Suppressor macrophage (primary cell): ENCODE measurements around the gene CPEB1.
"Not testable (repeated sequence)": the region's sequence is repeated elsewhere in the genome, so short reads cannot be mapped to it uniquely, and the experiment has no call there.

ENCODE experiments used
- DNase-seq, 4 experiments: peaks; one replicate each; pipeline ENCODE4 v3.0.0-alpha.2; 2020 to 2022

The CPEB1 gene

DNA sequence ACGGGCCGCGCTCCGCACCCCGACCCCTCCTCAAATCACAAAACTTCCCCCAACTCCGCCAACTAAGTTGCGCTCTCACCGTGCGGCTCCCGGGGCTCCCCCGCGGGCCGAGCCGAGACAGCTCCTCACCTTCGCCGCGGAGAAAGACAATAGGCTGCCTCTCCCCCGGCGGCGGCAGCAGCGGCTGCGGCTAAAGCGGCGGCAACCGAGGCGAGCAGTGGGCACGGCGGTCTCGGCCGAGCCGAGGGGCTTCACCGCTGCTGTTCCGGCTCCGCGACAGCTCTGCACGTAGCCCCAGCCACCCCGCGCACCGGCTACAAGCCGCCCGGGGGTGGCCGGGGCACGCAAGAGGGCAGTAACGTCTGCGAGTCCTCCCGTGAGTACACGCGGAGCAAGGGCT lies 133.6 kb downstream of the CPEB1 start:
- DNase-seq: not testable (repeated sequence)

DNA sequence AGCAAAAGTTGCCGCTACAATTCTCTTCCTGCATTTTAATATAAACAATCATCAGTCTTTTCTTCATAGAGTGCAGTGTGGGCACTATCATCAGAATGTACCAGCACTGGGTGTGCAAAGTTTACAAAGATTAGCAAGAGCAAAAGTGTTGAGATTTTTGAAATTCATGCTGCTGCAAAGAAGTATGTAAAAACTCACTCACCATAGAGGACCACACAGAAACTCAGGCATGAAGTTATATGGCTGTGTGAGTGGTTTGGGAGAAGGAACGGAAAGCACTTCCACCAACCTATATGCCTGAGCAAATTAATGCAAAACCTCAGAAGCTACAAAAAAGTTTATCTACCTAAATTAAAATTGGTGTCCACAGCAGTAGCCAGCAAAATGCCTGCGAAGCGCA lies 139.5 kb downstream of the CPEB1 start:
- DNase-seq: not testable (repeated sequence)

DNA sequence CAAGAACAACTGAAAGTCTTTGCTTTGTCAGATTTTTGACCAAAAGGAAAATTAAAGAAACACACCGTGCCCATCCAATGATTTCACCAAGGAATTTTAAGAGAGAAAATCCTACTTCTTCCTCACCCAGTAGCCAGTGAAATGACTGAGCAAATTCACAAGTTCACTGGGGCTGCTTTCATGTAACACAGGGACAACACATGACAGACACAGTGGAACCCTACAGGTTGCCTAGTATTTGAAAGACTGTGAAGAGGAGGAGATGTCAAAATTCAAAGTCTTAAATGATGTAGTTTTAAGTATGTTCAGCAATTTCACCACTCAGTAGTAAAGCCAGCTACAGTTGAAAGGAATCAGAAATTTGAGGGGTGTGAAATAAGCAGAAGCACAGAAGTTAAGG lies 140.1 kb downstream of the CPEB1 start:
- DNase-seq: not testable (repeated sequence)

DNA sequence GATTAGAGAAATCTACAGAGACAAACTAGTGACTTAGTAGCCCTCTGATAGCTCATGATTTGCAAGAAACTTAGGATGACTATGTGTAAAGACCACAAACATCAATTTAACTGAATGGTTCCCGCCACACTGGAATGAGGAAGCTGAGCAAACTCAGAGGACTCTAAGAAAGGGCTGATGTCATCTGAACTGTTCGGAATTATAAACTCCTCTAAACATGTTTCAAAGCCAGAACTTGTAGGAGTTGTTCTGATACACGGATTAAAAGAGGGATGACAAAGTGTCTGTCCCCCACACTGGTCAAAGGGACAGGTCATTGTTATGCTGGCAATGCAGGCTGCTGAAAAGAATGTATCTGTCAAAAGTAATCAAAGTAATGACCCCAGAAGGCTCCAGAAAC lies 141.3 kb downstream of the CPEB1 start:
- DNase-seq: not testable (repeated sequence)

DNA sequence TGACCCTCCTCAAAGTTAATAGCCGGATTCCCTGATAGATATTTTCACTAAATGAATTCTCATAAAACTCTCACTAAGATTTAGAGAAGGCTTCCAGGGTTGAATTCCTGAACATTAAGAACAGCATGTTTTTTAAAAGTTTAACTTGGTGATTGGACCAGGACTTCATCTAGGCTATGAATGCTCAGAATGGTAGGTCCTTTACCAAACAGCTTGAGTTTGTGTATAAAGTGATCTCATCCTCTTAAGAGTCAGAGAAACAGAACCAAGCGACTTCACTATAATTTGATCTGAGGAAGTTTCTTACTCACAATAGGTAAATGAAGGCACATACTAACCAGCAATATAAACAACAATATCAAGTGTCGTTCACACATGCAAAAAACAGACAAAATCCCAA lies 143.1 kb downstream of the CPEB1 start:
- not testable (repeated sequence) for DNase-seq

DNA sequence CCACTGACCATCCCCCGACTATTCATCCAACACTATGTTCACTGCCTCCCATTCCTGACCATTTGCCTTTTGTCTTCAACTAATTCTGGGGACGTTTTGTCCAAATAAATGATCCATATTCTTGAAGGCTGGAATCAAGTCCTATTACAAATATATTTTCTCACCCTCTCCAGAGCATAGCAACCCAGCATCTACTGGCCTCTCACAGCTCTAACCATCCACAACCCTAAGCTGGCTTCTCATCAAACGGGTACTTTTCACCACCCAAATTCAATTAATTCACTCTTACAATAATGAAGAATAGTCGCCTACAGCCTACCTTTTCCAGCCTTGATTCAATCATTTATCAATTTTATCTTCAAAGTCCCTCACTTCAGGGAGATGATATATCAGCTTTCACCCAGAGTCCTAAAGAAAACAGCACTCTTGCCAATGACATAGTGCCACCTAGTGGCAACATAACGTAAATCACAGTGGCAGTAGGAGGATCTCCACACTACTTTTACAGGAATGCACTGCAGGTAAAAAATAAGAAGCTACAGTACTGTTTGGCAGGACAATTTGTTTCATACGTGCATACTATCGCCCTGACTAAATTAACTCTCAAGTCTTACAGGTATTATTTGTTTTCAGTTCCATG lies 144.3 kb downstream of the CPEB1 start:
- DNase-seq: not testable (repeated sequence)

DNA sequence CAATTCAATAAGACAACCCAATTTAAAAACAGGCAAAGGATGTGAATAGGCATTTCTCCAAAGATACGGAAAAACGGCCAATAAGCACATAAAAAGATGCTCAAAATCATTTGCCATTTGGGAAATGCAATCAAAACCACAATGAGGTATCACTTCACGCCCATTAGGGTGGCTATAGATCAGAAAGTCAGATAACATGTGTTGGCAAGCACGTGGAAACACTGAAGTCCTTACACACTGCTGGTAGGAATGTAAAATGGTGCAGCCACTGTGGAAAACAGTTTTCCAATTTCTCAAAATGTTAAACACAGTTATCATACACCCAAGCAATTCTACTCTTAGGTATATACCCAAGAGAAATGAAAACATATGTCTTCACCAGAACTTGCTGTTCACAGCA lies 146.4 kb downstream of the CPEB1 start:
- not testable (repeated sequence) for DNase-seq

DNA sequence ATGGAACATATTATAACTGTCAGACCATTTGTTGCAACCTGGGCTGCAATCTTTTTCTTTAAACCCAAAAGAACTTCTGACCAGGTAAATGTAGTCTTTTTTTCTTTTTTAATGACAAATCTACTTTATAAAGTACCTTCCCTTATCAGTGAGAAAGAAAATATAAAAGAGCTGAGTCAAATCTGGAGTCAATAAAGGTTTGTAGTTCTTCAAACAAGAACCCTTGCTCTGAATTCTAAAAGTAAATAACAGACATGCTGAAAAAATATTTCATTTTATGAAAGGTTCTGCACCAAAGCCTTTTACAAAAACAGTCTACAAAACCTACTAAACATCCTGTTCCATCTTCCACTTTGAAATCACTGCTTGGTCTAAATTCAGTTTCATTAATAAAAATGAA lies 149.2 kb downstream of the CPEB1 start:
- DNase-seq: not testable (repeated sequence)
